ENCODE data around the gene MYOCD.

- TF ChIP-seq CTCF (IDR thresholded peaks at IDR 0.05): no peak
- TF ChIP-seq POLR2AphosphoS5 (IDR thresholded peaks at IDR 0.05): no peak
- no peak for TF ChIP-seq POLR2A (IDR thresholded peaks at IDR 0.05)
These were observed 40.6 kb upstream of the MYOCD start for GRCh38 chr17:12625092-12625491.

Measured in sigmoid colon (tissue), 4 donors.